GM10847 (cell line): ENCODE results near the gene NPTN.

Source experiments
- POLR2A ChIP-seq: IDR thresholded peaks from 2 replicates; pipeline ENCODE4 v1.6.1; 2011; ENCODE audit not compliant: insufficient read length; ENCODE audit errors: extremely low read depth

NPTN gene

GRCh38 chr15:73620078-73620477, 13.1 kb downstream of the NPTN start:
- TF ChIP-seq POLR2A, result no peak

GRCh38 chr15:73617913-73618312, 15.3 kb downstream of the NPTN start:
- no peak for TF ChIP-seq POLR2A

- no peak for TF ChIP-seq POLR2A
These were observed 15.8 kb downstream of the NPTN start for GRCh38 chr15:73617301-73617831.

GRCh38 chr15:73608941-73609340, 24.2 kb downstream of the NPTN start:
- TF ChIP-seq POLR2A, result no peak

- no peak for TF ChIP-seq POLR2A
These were observed 24.7 kb downstream of the NPTN start for GRCh38 chr15:73608475-73608874.

GRCh38 chr15:73607843-73608242, 25.3 kb downstream of the NPTN start:
- no peak for TF ChIP-seq POLR2A

- no peak for TF ChIP-seq POLR2A
These were observed 25.8 kb downstream of the NPTN start for GRCh38 chr15:73607405-73607804.

- no peak for TF ChIP-seq POLR2A
These were observed 27.3 kb downstream of the NPTN start for GRCh38 chr15:73605759-73606436.

GRCh38 chr15:73604477-73604876, 28.7 kb downstream of the NPTN start:
- TF ChIP-seq POLR2A, result no peak

- TF ChIP-seq POLR2A, result no peak
These were observed 30.2 kb downstream of the NPTN start for GRCh38 chr15:73602992-73603391.

- TF ChIP-seq POLR2A, result no peak
These were observed 30.7 kb downstream of the NPTN start for GRCh38 chr15:73602446-73602843.

- TF ChIP-seq POLR2A, result no peak
These were observed 31.4 kb downstream of the NPTN start for GRCh38 chr15:73601451-73602445.

- no peak for TF ChIP-seq POLR2A
These were observed 32.5 kb downstream of the NPTN start for GRCh38 chr15:73600413-73601335.

GRCh38 chr15:73599934-73600333, 33.3 kb downstream of the NPTN start:
- no peak for TF ChIP-seq POLR2A
